Right atrium auricular region (tissue), 2 donors: Measurements from ENCODE around the gene LMTK2. TPM values are rescaled to one million over a fixed set of nuclear protein-coding genes. Genes with fewer than 3 reads are reported as not detected.

ENCODE experiments used
- DNase-seq: peaks from one replicate; pipeline ENCODE4 v3.0.0-alpha.2; 2019; ENCODE audit warnings: low spot score
- H3K27ac ChIP-seq, 2 donors: fragments of 200-600 bp; sonication (generic); 1 replicate in 1 of 2; 2 replicates in 1 of 2; pipeline ENCODE4 v1.5.1; 2016 to 2019
- H3K27me3 ChIP-seq, 2 donors: fragments of 200-600 bp; sonication (generic); one replicate each; pipeline versions ENCODE4 v1.5.1 to v1.6.0; 2017 to 2019
- H3K36me3 ChIP-seq: fragments of 200-600 bp; sonication (generic); one replicate; pipeline ENCODE4 v1.5.1; 2016
- H3K4me1 ChIP-seq, 2 donors: fragments of 200-600 bp; sonication (generic); one replicate each; pipeline versions ENCODE4 v1.5.1 to v1.6.0; 2017 to 2019
- H3K4me3 ChIP-seq, 2 donors: fragments of 200-600 bp; sonication (generic); 1 replicate in 1 of 2; 2 replicates in 1 of 2; pipeline ENCODE4 v1.5.1; 2017 to 2019; ENCODE audit warnings: mild to moderate bottlenecking in 1 of 2, moderate library complexity in 1 of 2
- H3K9me3 ChIP-seq, 2 donors: fragments of 200-600 bp; sonication (generic); one replicate each; pipeline ENCODE4 v1.5.1; 2019
- CTCF ChIP-seq, 2 donors: fragments of 200-600 bp; sonication (generic); IDR thresholded peaks; one replicate each; pipeline ENCODE4 v1.5.1; 2019; ENCODE audit warnings: antibody characterized with exemption in 2 of 2
- total RNA-seq, 2 donors: library from RNA; depleted of rRNA; stranded (reverse); fragments of >200 nt; gene quantifications; one replicate each; pipeline ENCODE4 v1.1.0, GENCODE V29; 2016

LMTK2 gene
- total RNA-seq, 2 donors from 2014 or later, result 39.2 to 54.1 TPM

DNA sequence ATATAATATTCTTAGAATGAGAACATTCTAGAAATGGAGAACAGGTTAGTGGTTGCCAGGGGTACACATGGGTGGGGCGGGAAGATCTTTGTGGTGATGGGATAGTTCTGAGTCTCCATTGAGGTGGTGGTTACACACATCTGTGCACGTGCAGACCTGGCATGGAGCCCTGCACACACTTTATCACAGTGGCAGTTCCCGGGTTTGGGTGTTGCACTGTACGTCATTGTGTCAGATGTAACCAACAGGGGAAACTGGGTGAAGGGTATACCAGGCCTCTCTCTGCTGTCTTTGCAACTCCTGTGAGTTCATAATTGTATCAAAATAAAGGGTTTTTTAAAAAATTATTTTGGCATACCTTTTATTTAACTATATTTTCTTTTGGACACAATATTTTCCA is 51.1 kb downstream of the LMTK2 start:
- Histone ChIP-seq H3K27ac (no peak overlapping the region), H3K4me3 (no peak overlapping the region), H3K36me3 (peaks cover 25% of the 10 kb centered on the region), H3K9me3 (no peaks in the 10 kb centered on the region), H3K4me1 (no peaks in the 10 kb centered on the region), H3K27me3 (no peaks in the 10 kb centered on the region)
- no peak for DNase-seq
- no peak for TF ChIP-seq CTCF (IDR thresholded peaks at IDR 0.05)

GRCh38 chr7:98162758-98163157 is 56.1 kb downstream of the LMTK2 start:
- DNase-seq, result no peak
- Histone ChIP-seq H3K27ac (no peak overlapping the region), H3K36me3 (no peaks in the 10 kb centered on the region), H3K4me1 (peaks cover 0 to 15% of the 10 kb centered on the region in 2 donors), H3K4me3 (no peak overlapping the region), H3K9me3 (no peaks in the 10 kb centered on the region), H3K27me3 (no peaks in the 10 kb centered on the region)
- no peak for TF ChIP-seq CTCF (IDR thresholded peaks at IDR 0.05)

DNA sequence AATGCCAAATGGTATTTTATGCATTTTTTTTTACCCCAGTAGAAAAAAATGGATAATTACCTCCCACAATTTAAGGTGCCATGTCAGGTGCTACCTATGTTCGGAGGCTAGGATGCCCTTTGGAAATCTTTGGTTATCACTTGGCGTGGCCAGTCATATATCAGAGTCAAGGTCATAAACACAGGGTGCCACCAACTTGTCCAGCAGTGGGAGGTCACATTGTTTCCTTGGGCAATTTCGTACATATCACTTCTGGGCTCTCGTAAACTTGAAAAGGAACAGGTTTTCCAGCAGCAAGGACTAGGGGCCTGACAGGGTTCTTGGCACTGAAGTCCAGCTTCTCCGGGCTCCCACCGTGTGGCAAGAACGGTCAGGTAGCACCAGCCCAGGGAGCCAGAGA is 56.6 kb downstream of the LMTK2 start:
- DNase-seq, result no peak
- Histone ChIP-seq H3K4me1 (peaks cover 0 to 15% of the 10 kb centered on the region in 2 donors), H3K27me3 (no peaks in the 10 kb centered on the region), H3K4me3 (no peak overlapping the region), H3K36me3 (no peaks in the 10 kb centered on the region), H3K9me3 (no peaks in the 10 kb centered on the region), H3K27ac (peak overlapping the region; percentile 9 to 19)
- no peak for TF ChIP-seq CTCF (IDR thresholded peaks at IDR 0.05)

DNA sequence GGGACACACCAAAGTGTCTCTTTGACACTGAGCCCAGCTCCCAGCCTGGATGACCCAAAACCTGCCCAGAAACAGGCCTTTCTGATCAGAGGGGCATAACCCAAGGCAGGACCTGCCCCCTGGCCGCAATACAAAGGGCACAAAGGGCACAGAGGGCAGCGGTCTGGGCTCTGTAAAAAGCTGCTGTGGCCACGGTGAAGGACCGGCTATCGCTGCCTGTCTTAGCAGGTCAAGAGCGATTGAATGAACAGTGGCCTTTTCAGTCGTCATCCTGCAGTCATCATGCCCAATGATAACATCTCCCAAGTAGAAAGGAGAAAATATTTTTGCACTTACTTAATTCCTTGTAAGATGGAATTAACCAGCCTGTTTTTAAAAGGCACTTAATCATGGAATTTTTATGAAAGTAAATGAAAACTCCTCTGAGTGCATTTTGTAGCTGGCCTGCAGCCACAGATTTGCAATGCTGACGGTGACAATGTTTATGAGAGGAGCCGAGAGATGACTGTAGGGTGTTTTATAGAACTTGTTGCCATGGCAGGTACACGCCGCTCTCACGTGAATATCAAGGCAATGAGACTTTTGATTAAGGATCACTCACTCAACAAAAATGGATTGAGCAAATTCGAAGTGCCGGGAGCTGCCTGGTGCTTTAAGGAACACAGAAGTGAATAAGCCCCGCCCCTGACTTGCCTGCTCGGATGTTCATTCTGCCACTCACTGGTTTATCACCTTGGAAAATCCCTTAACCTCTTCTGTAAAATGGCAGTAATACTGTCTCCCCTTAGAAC is 57.2 kb downstream of the LMTK2 start:
- Histone ChIP-seq H3K36me3 (no peaks in the 10 kb centered on the region), H3K4me1 (peaks cover 0 to 20% of the 10 kb centered on the region in 2 donors), H3K27ac (peak overlapping the region; percentile 9 to 19), H3K9me3 (no peaks in the 10 kb centered on the region), H3K4me3 (no peak overlapping the region), H3K27me3 (no peaks in the 10 kb centered on the region)
- no peak for TF ChIP-seq CTCF (IDR thresholded peaks at IDR 0.05)
- no peak for DNase-seq

DNA sequence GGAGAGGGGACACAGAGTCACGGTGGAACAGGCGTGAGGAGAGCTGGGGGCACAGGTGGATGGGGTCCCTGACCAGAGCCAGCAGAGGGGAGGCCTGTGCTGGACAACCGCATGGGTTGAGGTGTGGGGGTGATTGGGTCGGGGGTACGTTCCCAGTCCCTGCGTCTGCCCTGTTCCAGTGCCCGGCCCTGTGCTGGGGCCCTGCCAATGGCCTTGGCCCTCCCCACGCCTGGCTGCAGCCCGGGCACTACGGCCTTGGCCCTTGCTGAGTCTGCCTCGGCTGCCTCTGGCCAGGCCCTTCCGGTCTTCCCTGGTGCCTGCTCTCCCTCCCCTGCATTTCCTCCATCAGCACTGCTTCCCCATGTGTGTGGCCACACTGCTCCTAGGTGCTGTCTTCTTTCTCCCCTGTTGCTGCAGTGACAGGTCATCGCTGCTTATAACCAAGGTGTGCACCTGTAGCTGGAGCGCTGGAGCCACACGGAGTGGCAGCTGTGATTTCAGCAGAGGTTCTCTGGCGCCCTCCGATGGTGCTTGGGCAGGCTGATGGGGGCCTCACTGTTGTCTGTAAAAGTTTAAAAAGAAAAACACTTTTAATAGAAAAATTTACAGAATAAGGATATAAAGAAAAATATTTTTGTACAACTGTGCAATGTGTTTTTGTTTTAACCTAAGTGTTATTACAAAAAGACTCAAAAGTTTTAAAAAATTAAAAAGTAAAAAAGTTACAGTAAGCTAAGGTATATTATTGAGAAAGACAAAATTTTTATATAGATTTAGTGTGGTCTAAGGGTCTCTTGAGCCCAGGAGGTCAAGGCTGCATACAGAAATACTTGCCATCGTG is 59.4 kb downstream of the LMTK2 start:
- Histone ChIP-seq H3K9me3 (no peaks in the 10 kb centered on the region), H3K27me3 (no peaks in the 10 kb centered on the region), H3K4me3 (no peak overlapping the region), H3K27ac (no peak overlapping the region), H3K36me3 (no peaks in the 10 kb centered on the region), H3K4me1 (peaks cover 0 to 20% of the 10 kb centered on the region in 2 donors)
- TF ChIP-seq CTCF (IDR thresholded peaks at IDR 0.05), result peak; percentile 30 to 82
- no peak for DNase-seq
